Loucy (cell line): ENCODE data around the gene TAS1R1.

ENCODE experiments used
- CTCF ChIP-seq: fragments of 200-600 bp; sonication (generic); conservative IDR thresholded peaks from 2 replicates; pipeline ENCODE4 v1.5.1; 2014; ENCODE audit warnings: mild to moderate bottlenecking, antibody characterized with exemption, low read length
- EZH2phosphoT487 ChIP-seq: fragments of 200-600 bp; IDR thresholded peaks from 2 replicates; pipeline ENCODE4 v1.6.1; 2018; ENCODE audit warnings: antibody characterized with exemption, mild to moderate bottlenecking, moderate library complexity, borderline replicate concordance

- no peak for TF ChIP-seq CTCF
- TF ChIP-seq EZH2phosphoT487: no peak
These were observed 63.9 kb downstream of the TAS1R1 start for GRCh38 chr1:6619045-6619444.
